ENCODE measurements around the gene KCNMA1. TPM values are rescaled to one million over a fixed set of nuclear protein-coding genes. Genes with fewer than 3 reads are reported as not detected.

Gene KCNMA1
- total RNA-seq, 1 experiment from 2014 or later: 20.7 TPM

DNA sequence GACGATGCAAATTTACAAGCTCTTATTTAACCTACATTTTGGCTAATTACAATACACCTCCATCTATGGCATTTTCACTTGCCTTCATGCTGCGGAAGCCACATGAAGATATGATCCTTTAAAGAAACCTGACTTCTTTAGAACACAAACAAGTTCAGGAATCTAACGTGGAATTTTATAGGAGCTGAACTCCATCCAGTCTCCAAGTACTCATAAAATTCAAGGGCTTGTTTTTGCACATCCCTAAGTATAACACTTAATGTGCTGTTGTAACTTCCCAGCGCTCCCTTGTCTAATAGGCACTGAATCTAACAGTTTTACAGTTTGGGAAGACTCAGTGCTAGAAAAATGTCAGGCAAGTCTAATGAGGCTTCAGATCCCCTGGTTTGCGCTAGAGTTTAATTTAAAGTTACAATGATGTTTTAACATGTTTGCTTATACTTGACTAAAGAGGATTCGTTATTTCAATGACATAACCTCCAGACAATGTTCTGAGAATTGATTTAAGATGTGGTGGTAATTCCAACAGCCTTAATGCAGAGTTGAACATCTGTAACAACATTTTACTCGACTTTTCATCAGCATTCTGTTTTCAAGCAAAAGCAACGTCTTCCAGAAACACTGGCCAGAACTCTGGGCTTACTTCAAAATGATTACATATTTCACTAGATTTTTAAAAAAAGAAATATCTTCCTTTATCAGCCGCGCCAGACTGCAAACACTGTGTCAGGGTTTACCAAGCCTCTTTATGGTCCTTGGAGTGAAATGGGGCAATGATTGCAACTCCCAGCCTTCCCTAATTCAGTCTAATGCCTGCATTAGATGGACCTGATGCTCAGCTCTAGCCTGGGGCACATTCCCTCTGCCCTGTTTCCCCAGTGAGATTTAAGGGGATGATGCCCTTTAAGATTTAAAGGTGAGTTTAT lies 664.3 kb downstream of the KCNMA1 start:
- DNase-seq: no peak
- Mint-ChIP-seq H3K27ac (ENCODE audit: unreplicated experiment) (no peak overlapping the region), H3K9me3 (ENCODE audit: unreplicated experiment) (no peaks in the 10 kb centered on the region), H3K36me3 (ENCODE audit: insufficient read depth, unreplicated experiment) (no peaks in the 10 kb centered on the region), H3K4me1 (ENCODE audit: low read depth, unreplicated experiment) (peaks cover 9% of the 10 kb centered on the region), H3K27me3 (ENCODE audit: insufficient read depth, unreplicated experiment) (no peaks in the 10 kb centered on the region), H3K4me3 (ENCODE audit: unreplicated experiment) (no peak overlapping the region)
- Histone ChIP-seq H3K9me3 (no peaks in the 10 kb centered on the region), H3K4me1 (0 out of 2 replicates have a peak, but pooled peaks cover 8% of the 10 kb centered on the region), H3K27me3 (replicated peaks; ENCODE audit: control insufficient read depth, insufficient read depth, low read length) (no peaks in the 10 kb centered on the region; the same call in 1 of the 2 replicates), H3K4me3 (ENCODE audit: low read depth, low read length) (no peak overlapping the region), H3K36me3 (ENCODE audit: control insufficient read depth, insufficient read depth, low read length) (no peaks in the 10 kb centered on the region)
- intact Hi-C loops (cut with micrococcal nuclease; ENCODE audit: unreplicated experiment): no loop called here
- TF ChIP-seq, protein P1, sequence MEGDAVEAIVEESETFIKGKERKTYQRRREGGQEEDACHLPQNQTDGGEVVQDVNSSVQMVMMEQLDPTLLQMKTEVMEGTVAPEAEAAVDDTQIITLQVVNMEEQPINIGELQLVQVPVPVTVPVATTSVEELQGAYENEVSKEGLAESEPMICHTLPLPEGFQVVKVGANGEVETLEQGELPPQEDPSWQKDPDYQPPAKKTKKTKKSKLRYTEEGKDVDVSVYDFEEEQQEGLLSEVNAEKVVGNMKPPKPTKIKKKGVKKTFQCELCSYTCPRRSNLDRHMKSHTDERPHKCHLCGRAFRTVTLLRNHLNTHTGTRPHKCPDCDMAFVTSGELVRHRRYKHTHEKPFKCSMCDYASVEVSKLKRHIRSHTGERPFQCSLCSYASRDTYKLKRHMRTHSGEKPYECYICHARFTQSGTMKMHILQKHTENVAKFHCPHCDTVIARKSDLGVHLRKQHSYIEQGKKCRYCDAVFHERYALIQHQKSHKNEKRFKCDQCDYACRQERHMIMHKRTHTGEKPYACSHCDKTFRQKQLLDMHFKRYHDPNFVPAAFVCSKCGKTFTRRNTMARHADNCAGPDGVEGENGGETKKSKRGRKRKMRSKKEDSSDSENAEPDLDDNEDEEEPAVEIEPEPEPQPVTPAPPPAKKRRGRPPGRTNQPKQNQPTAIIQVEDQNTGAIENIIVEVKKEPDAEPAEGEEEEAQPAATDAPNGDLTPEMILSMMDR (IDR thresholded peaks at IDR 0.05; ENCODE audit: insufficient read depth in 1 of 2, low read depth in 1 of 2, low read length in 1 of 2, severe bottlenecking in 1 of 2, unreplicated experiment in 1 of 2): no peak
- ChIA-PET CTCF (interaction anchor here (0.6 kb wide), 1 partner anchor 13 kb away, joined by 6 read pairs; no protein-coding TSS in a partner anchor), POLR2A (no interaction called here)
- BruUV-seq (replicated peaks): no TSS peak

- no peaks in the 10 kb centered on the region; the same call in 1 of the 2 replicates for H3K27me3 ChIP-seq (replicated peaks; ENCODE audit: control insufficient read depth, insufficient read depth, low read length)
- no peak overlapping the region for H3K4me3 Mint-ChIP-seq (ENCODE audit: unreplicated experiment)
- POLR2A ChIA-PET: no interaction called here
- intact Hi-C loops (cut with micrococcal nuclease; ENCODE audit: unreplicated experiment): no loop called here
- no TSS peak for BruUV-seq (replicated peaks)
- H3K9me3 ChIP-seq: no peaks in the 10 kb centered on the region
- H3K4me1 ChIP-seq: 0 out of 2 replicates have a peak, but pooled peaks cover 8% of the 10 kb centered on the region
- no peak overlapping the region for H3K27ac Mint-ChIP-seq (ENCODE audit: unreplicated experiment)
- no peak overlapping the region for H3K4me3 ChIP-seq (ENCODE audit: low read depth, low read length)
- DNase-seq: no peak
- TF ChIP-seq, protein P1 (IDR thresholded peaks at IDR 0.05; ENCODE audit: insufficient read depth in 1 of 2, low read depth in 1 of 2, low read length in 1 of 2, severe bottlenecking in 1 of 2, unreplicated experiment in 1 of 2): no peak
- H3K36me3 Mint-ChIP-seq (ENCODE audit: insufficient read depth, unreplicated experiment): no peaks in the 10 kb centered on the region
- no peaks in the 10 kb centered on the region for H3K36me3 ChIP-seq (ENCODE audit: control insufficient read depth, insufficient read depth, low read length)
- peaks cover 9% of the 10 kb centered on the region for H3K4me1 Mint-ChIP-seq (ENCODE audit: low read depth, unreplicated experiment)
- CTCF ChIA-PET: no interaction called here
- no peaks in the 10 kb centered on the region for H3K9me3 Mint-ChIP-seq (ENCODE audit: unreplicated experiment)
- no peaks in the 10 kb centered on the region for H3K27me3 Mint-ChIP-seq (ENCODE audit: insufficient read depth, unreplicated experiment)
Observed at GRCh38 chr10:76972541-76972940, 665.1 kb downstream of the KCNMA1 start.

DNA sequence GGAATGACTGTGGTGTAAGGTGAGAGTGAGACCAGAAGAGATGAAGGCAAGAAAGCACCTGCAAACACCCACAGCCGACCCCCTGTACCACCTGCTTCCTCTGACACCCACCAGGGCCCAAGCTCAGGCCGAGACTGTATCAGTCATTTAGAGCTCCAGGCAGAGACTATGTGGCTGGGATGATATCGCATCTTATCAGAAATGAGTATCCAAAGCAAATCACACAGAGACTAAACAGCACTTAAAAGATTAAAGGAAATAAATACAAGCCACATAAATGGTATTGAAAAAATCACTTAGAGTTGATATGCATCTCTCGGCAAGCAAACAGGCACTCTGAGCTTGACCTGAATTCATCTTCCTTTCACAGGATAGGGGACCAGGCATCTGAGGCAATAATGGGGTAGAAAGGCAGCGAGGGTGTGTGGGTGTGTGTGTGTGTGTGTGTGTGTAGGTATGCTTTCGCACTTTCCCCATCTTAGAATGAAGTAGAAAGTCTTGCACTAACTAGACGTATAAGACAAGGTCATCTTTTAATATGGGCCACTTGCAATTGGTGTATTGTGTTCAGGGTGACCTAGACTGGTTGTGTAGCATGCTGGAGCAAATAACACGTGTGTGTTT lies 665.9 kb downstream of the KCNMA1 start:
- TF ChIP-seq, protein P1 (IDR thresholded peaks at IDR 0.05; ENCODE audit: insufficient read depth in 1 of 2, low read depth in 1 of 2, low read length in 1 of 2, severe bottlenecking in 1 of 2, unreplicated experiment in 1 of 2): no peak
- POLR2A ChIA-PET: no interaction called here
- H3K27me3 Mint-ChIP-seq (ENCODE audit: insufficient read depth, unreplicated experiment): no peaks in the 10 kb centered on the region

More for the DNA sequence above, 665.9 kb downstream of the KCNMA1 start:
- H3K36me3 ChIP-seq (ENCODE audit: control insufficient read depth, insufficient read depth, low read length): no peaks in the 10 kb centered on the region
- intact Hi-C loops (cut with micrococcal nuclease; ENCODE audit: unreplicated experiment): no loop called here
- H3K4me3 Mint-ChIP-seq (ENCODE audit: unreplicated experiment): no peak overlapping the region
- DNase-seq: no peak
- no peaks in the 10 kb centered on the region for H3K36me3 Mint-ChIP-seq (ENCODE audit: insufficient read depth, unreplicated experiment)
- CTCF ChIA-PET: no interaction called here
- H3K4me1 Mint-ChIP-seq (ENCODE audit: low read depth, unreplicated experiment): peaks cover 9% of the 10 kb centered on the region
- no peaks in the 10 kb centered on the region for H3K9me3 Mint-ChIP-seq (ENCODE audit: unreplicated experiment)
- no peaks in the 10 kb centered on the region for H3K9me3 ChIP-seq
- no peak overlapping the region for H3K27ac Mint-ChIP-seq (ENCODE audit: unreplicated experiment)
- H3K27me3 ChIP-seq (replicated peaks; ENCODE audit: control insufficient read depth, insufficient read depth, low read length): no peaks in the 10 kb centered on the region; the same call in 1 of the 2 replicates
- BruUV-seq (replicated peaks): no TSS peak
- H3K4me3 ChIP-seq (ENCODE audit: low read depth, low read length): no peak overlapping the region
- 0 out of 2 replicates have a peak, but pooled peaks cover 8% of the 10 kb centered on the region for H3K4me1 ChIP-seq
